HepG2 (cell line): ENCODE data around the gene RAP1A. TPM values are rescaled to one million over a fixed set of nuclear protein-coding genes. Genes with fewer than 3 reads are reported as not detected.

Source experiments
- ATAC-seq: fragments of 200-7000 bp; cut with Tn5 transposase; 3 replicates; pipeline ENCODE4 v1.9.1; 2020; ENCODE audit warnings: mild to moderate bottlenecking, moderate library complexity
- BruUV-seq: library from RNA; stranded (reverse); fragments of 400-500 nt; replicated peaks from 2 replicates; lab custom pipeline; 2021; lab: Mats Ljungman, UMichigan
- CTCF ChIA-PET: fragments of 300-600 bp; formaldehyde crosslinking; extraction: SDS; loops from one replicate; lab custom pipeline; 2021; ENCODE audit warnings: low total read pairs, inconsistent platforms, low intra/inter-chr PET ratio; lab: Yijun Ruan, JAX
- POLR2A ChIA-PET: fragments of 350-600 bp; sonication (Branson Sonifier 250); formaldehyde crosslinking; loops from one replicate; lab custom pipeline; 2020; ENCODE audit warnings: antibody characterized with exemption, inconsistent platforms; lab: Yijun Ruan, JAX
- DNase-seq: peaks from one replicate; pipeline ENCODE4 v3.0.0-alpha.2; 2015; ENCODE audit warnings: low spot score
- FAIRE-seq: peaks from 3 replicates; lab custom pipeline; 2011; peaks lifted over from hg19 to GRCh38; lab: Jason Lieb, UNC
- H2AFZ ChIP-seq: one replicate; pipeline ENCODE4 v1.6.1; 2011; ENCODE audit warnings: low read length, inconsistent platforms
- H3K27ac ChIP-seq: fragments of 300-600 bp; 3 replicates; pipeline ENCODE4 v1.8.0; 2011; ENCODE audit warnings: mixed run types, mild to moderate bottlenecking, mixed read lengths, low read length, inconsistent platforms; ENCODE audit not compliant: insufficient read depth; ENCODE audit errors: extremely low read length
- H3K27me3 ChIP-seq, 2 experiments: fragments of 200-600 bp in 1 of 2; 2 replicates in 1 of 2; 3 replicates in 1 of 2; pipeline versions ENCODE4 v1.6.0 to v1.8.0; 2011; ENCODE audit warnings: low read length in 2 of 2, mild to moderate bottlenecking in 2 of 2, moderate library complexity in 2 of 2, inconsistent platforms in 1 of 2; ENCODE audit not compliant: insufficient read depth in 2 of 2, control insufficient read depth in 1 of 2
- H3K36me3 ChIP-seq, 2 experiments: fragments of 200-600 bp in 1 of 2; replicated peaks in 1 of 2; 2 replicates in 1 of 2; 3 replicates in 1 of 2; pipeline versions ENCODE4 v1.5.1 to v1.8.0; 2011; ENCODE audit warnings: low read length in 2 of 2, inconsistent platforms in 1 of 2; ENCODE audit not compliant: insufficient read depth in 2 of 2, control insufficient read depth in 1 of 2
- H3K4me1 ChIP-seq: 2 replicates; pipeline ENCODE4 v1.5.1; 2012; ENCODE audit warnings: low read length, inconsistent platforms; ENCODE audit not compliant: insufficient read depth
- H3K4me2 ChIP-seq: 2 replicates; pipeline ENCODE4 v1.6.0; 2011; ENCODE audit warnings: low read depth, low read length, inconsistent platforms
- H3K4me3 ChIP-seq, 3 experiments: fragments of 200-600 bp in 1 of 3; sonication (generic), shearing (Covaris generic) in 1 of 3; replicated peaks in 1 of 3; 2 replicates each; pipeline ENCODE4 v1.5.1; 2011 to 2016; ENCODE audit warnings: low read length in 3 of 3, inconsistent platforms in 2 of 3, low read depth in 2 of 3, mild to moderate bottlenecking in 2 of 3, control low read depth in 1 of 3, mixed read lengths in 1 of 3; ENCODE audit not compliant: insufficient read depth in 1 of 3
- H3K79me2 ChIP-seq: one replicate; pipeline ENCODE4 v1.6.1; 2011; ENCODE audit warnings: low read length, inconsistent platforms; ENCODE audit not compliant: insufficient read depth
- H3K9ac ChIP-seq: 2 replicates; pipeline ENCODE4 v1.6.0; 2011; ENCODE audit warnings: mild to moderate bottlenecking, low read depth, low read length, inconsistent platforms; ENCODE audit not compliant: insufficient read depth
- H3K9me3 ChIP-seq: 2 replicates; pipeline ENCODE4 v1.5.1; 2012; ENCODE audit warnings: mild to moderate bottlenecking, low read length
- H4K20me1 ChIP-seq: 2 replicates; pipeline ENCODE4 v1.6.0; 2011; ENCODE audit warnings: inconsistent platforms, mild to moderate bottlenecking, low read length, moderate library complexity; ENCODE audit not compliant: insufficient read depth
- KAT8 ChIP-seq: IDR thresholded peaks from 2 replicates; pipeline ENCODE4 v1.6.1; 2016; ENCODE audit warnings: missing genetic modification reagents, missing compliant biosample characterization
- KMT2A ChIP-seq: sonication (generic); formaldehyde crosslinking; IDR thresholded peaks from 2 replicates; pipeline ENCODE4 v1.4.0; 2020; ENCODE audit warnings: missing genetic modification reagents
- MEIS1 ChIP-seq: sonication (generic); formaldehyde crosslinking; IDR thresholded peaks from 2 replicates; pipeline ENCODE4 v1.9.0; 2021; ENCODE audit warnings: mild to moderate bottlenecking, missing genetic modification reagents, moderate library complexity, borderline replicate concordance
- NKX3-1 ChIP-seq: sonication (generic); formaldehyde crosslinking; IDR thresholded peaks from 2 replicates; pipeline ENCODE4 v1.5.0; 2020; ENCODE audit warnings: missing genetic modification reagents
- RAD51 ChIP-seq: fragments of 450-650 bp; IDR thresholded peaks from 2 replicates; pipeline ENCODE4 v1.6.1; 2016; ENCODE audit warnings: borderline replicate concordance
- RXRB ChIP-seq: IDR thresholded peaks from 2 replicates; pipeline ENCODE4 v1.6.1; 2016; ENCODE audit warnings: borderline replicate concordance, missing genetic modification reagents, missing compliant biosample characterization
- SAFB2 ChIP-seq: sonication (generic); formaldehyde crosslinking; IDR thresholded peaks from 2 replicates; pipeline ENCODE4 v1.5.1; 2020; ENCODE audit warnings: missing genetic modification reagents, low read depth, mild to moderate bottlenecking, borderline replicate concordance
- SIN3A ChIP-seq: IDR thresholded peaks from 2 replicates; pipeline ENCODE4 v1.6.1; 2011; ENCODE audit warnings: low read depth, mild to moderate bottlenecking, control low read depth, low read length, borderline replicate concordance
- SOX13 ChIP-seq, 3 experiments: fragments of 450-650 bp in 1 of 3; sonication (generic) in 1 of 3; formaldehyde crosslinking in 1 of 3; IDR thresholded peaks in 2 of 3; conservative IDR thresholded peaks in 1 of 3; 2 replicates each; pipeline versions ENCODE4 v1.5.0 to v1.6.1; 2016 to 2020; ENCODE audit warnings: antibody characterized with exemption in 1 of 3, mild to moderate bottlenecking in 1 of 3, missing compliant biosample characterization in 1 of 3, missing genetic modification reagents in 1 of 3, moderate library complexity in 1 of 3
- WGBS: methylation state at CpG from one replicate; pipeline ENCODE4 v1.1.6; 2017; ENCODE audit warnings: low lambda C conversion rate; 5-methylcytosine and 5-hydroxymethylcytosine counted together
- in situ Hi-C: cut with HindIII; loops from 2 replicates; pipeline ENCODE4 v1.10.0; 2017; ENCODE audit warnings: low pct_unique_long_range_greater_than_20kb; ENCODE audit not compliant: extremely low pct_ligation_motif_present
- intact Hi-C: fragments of 100-400 bp; cut with micrococcal nuclease; formaldehyde crosslinking; loops from one replicate; pipeline ENCODE4 v1.10.0; 2022; ENCODE audit not compliant: unreplicated experiment
- polyA plus RNA-seq, 8 experiments: library from polyadenylated mRNA; depleted of rRNA in 3 of 8; stranded (reverse) in 7 of 8; unstranded in 1 of 8; fragments of >200 nt; fragmentation: Illumina TruSeq in 4 of 8; extraction: Trizol in 4 of 8; gene quantifications; 2 replicates each; pipeline versions ENCODE4 v1.2.1 to v1.2.3, GENCODE V29; 2011 to 2016; ENCODE audit warnings: low read depth in 4 of 8, missing spikeins in 1 of 8, mixed read lengths in 1 of 8; ENCODE audit not compliant: insufficient read depth in 1 of 8
- total RNA-seq, 5 experiments: library from RNA; depleted of rRNA; stranded (reverse); fragments of >200 nt; fragmentation: Illumina TruSeq; extraction: Trizol; gene quantifications; 2 replicates each; pipeline ENCODE4 v1.2.3, GENCODE V29; 2016; ENCODE audit warnings: low read depth in 1 of 5
- TF ChIP-seq, protein P1 (sequence below): sonication (generic); formaldehyde crosslinking; conservative IDR thresholded peaks from 2 replicates; pipeline ENCODE4 v1.4.0; 2020; ENCODE audit warnings: missing genetic modification reagents
- TF ChIP-seq, protein P2 (sequence below): sonication (generic); formaldehyde crosslinking; IDR thresholded peaks from 2 replicates; pipeline ENCODE4 v1.4.0; 2020; ENCODE audit warnings: low read depth, missing genetic modification reagents
- TF ChIP-seq, protein P3 (sequence below): IDR thresholded peaks from 2 replicates; pipeline ENCODE4 v1.6.1; 2016; ENCODE audit warnings: missing genetic modification reagents, missing compliant biosample characterization
- TF ChIP-seq, protein P4 (sequence below): IDR thresholded peaks from 2 replicates; pipeline ENCODE4 v1.6.1; 2016; ENCODE audit warnings: missing compliant biosample characterization, missing genetic modification reagents, borderline replicate concordance
- TF ChIP-seq, protein P5 (sequence below): sonication (generic); formaldehyde crosslinking; IDR thresholded peaks from 2 replicates; pipeline ENCODE4 v1.9.0; 2022; ENCODE audit warnings: low read depth, missing genetic modification reagents

The RAP1A gene
- total and polyA plus RNA-seq, 2 of the 13 experiments (the other 11 are each of a cell fraction or from before 2014, with no cell fraction given): 19.0 to 20.7 TPM

DNA sequence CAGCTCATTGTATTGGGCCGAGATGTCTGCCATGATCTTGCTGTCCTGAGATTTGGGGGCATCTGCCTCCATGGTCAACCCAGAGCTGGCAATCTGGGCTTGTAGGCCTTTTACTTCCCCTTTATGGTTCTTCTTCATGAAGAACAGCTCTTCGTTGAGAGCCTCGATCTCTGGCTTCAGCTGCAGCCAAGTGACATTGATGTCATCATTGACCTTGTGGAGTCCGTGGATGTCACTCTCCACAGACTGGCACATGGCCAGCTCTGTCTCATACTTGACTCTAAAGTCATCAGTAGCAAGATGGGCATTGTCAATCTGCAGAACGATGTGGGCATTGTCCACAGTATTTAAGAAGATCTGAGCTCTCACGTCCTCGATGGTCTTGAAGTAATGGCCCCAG, 29.2 kb downstream of the RAP1A start (continued):
- no peak for TF ChIP-seq SOX13 (IDR thresholded peaks at IDR 0.05)
- no peak for TF ChIP-seq SOX13 (CRISPR knock-in tag; conservative IDR thresholded peaks at IDR 0.05 in 1 of 2, IDR thresholded peaks at IDR 0.05 in 1 of 2)
- no peak for TF ChIP-seq KMT2A (CRISPR knock-in tag)
- TF ChIP-seq, protein P1, sequence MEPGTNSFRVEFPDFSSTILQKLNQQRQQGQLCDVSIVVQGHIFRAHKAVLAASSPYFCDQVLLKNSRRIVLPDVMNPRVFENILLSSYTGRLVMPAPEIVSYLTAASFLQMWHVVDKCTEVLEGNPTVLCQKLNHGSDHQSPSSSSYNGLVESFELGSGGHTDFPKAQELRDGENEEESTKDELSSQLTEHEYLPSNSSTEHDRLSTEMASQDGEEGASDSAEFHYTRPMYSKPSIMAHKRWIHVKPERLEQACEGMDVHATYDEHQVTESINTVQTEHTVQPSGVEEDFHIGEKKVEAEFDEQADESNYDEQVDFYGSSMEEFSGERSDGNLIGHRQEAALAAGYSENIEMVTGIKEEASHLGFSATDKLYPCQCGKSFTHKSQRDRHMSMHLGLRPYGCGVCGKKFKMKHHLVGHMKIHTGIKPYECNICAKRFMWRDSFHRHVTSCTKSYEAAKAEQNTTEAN (CRISPR knock-in tag): no peak
- TF ChIP-seq MEIS1 (CRISPR knock-in tag): no peak

DNA sequence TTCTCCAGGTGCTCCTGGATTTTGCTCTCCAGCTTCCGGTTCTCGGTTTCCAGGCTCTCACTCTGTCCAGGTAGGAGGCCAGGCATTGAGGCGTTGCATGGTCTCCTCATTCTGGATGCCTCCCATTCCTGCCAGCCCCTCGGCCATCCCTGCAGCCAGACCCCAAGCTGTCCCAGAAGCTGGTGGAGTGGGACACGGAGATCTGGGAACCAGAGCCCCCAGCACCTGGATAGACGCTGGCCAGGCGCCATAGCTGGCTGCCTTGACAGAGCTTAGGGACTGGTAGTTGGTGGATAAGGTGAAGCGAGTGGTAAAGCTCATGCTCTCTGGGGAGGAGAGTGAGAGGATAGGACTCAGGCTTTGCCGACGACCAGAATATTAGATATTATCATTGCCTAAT, 29.6 kb downstream of the RAP1A start:
- no peaks in the 10 kb centered on the region for H3K9me3 ChIP-seq
- no peaks in the 10 kb centered on the region for H4K20me1 ChIP-seq
- 0 out of 2 replicates have a peak, but pooled peaks cover 4% of the 10 kb centered on the region for H3K4me1 ChIP-seq
- FAIRE-seq (no peak), DNase-seq (no peak), ATAC-seq (no peak)
- CTCF ChIA-PET: no interaction called here
- POLR2A ChIA-PET: interaction anchor here (1.3 kb wide), 1 partner anchor 141 kb away, joined by 3 read pairs; no protein-coding TSS in a partner anchor
- H3K9ac ChIP-seq: no peak overlapping the region
- no TSS peak for BruUV-seq
- no peaks in the 10 kb centered on the region for H3K27me3 ChIP-seq
- no peak overlapping the region for H3K4me2 ChIP-seq
- H3K79me2 ChIP-seq: peaks cover 22% of the 10 kb centered on the region
- no peak overlapping the region for H3K27ac ChIP-seq
- H3K36me3 ChIP-seq: no peaks in the 10 kb centered on the region
- intact Hi-C loops: no loop called here
- no peak overlapping the region for H3K4me3 ChIP-seq
- H2AFZ ChIP-seq: no peak overlapping the region
- WGBS: 89% methylated on average over 10 of the region's 10 CpGs
- in situ Hi-C loops: no loop called here
- TF ChIP-seq SIN3A: no peak
- TF ChIP-seq, protein P2, sequence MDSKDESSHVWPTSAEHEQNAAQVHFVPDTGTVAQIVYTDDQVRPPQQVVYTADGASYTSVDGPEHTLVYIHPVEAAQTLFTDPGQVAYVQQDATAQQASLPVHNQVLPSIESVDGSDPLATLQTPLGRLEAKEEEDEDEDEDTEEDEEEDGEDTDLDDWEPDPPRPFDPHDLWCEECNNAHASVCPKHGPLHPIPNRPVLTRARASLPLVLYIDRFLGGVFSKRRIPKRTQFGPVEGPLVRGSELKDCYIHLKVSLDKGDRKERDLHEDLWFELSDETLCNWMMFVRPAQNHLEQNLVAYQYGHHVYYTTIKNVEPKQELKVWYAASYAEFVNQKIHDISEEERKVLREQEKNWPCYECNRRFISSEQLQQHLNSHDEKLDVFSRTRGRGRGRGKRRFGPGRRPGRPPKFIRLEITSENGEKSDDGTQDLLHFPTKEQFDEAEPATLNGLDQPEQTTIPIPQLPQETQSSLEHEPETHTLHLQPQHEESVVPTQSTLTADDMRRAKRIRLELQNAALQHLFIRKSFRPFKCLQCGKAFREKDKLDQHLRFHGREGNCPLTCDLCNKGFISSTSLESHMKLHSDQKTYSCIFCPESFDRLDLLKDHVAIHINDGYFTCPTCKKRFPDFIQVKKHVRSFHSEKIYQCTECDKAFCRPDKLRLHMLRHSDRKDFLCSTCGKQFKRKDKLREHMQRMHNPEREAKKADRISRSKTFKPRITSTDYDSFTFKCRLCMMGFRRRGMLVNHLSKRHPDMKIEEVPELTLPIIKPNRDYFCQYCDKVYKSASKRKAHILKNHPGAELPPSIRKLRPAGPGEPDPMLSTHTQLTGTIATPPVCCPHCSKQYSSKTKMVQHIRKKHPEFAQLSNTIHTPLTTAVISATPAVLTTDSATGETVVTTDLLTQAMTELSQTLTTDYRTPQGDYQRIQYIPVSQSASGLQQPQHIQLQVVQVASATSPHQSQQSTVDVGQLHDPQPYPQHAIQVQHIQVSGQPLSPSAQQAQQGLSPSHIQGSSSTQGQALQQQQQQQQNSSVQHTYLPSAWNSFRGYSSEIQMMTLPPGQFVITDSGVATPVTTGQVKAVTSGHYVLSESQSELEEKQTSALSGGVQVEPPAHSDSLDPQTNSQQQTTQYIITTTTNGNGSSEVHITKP: no peak
- TF ChIP-seq, protein P3, sequence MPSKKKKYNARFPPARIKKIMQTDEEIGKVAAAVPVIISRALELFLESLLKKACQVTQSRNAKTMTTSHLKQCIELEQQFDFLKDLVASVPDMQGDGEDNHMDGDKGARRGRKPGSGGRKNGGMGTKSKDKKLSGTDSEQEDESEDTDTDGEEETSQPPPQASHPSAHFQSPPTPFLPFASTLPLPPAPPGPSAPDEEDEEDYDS: no peak
- TF ChIP-seq, protein P4, sequence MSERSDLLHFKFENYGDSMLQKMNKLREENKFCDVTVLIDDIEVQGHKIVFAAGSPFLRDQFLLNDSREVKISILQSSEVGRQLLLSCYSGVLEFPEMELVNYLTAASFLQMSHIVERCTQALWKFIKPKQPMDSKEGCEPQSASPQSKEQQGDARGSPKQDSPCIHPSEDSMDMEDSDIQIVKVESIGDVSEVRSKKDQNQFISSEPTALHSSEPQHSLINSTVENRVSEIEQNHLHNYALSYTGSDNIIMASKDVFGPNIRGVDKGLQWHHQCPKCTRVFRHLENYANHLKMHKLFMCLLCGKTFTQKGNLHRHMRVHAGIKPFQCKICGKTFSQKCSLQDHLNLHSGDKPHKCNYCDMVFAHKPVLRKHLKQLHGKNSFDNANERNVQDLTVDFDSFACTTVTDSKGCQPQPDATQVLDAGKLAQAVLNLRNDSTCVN (CRISPR knock-in tag): no peak
- TF ChIP-seq NKX3-1: no peak
- TF ChIP-seq RXRB (CRISPR knock-in tag): no peak
- no peak for TF ChIP-seq RAD51
- TF ChIP-seq KAT8: no peak
- TF ChIP-seq SAFB2 (CRISPR knock-in tag): no peak
- TF ChIP-seq, protein P5, sequence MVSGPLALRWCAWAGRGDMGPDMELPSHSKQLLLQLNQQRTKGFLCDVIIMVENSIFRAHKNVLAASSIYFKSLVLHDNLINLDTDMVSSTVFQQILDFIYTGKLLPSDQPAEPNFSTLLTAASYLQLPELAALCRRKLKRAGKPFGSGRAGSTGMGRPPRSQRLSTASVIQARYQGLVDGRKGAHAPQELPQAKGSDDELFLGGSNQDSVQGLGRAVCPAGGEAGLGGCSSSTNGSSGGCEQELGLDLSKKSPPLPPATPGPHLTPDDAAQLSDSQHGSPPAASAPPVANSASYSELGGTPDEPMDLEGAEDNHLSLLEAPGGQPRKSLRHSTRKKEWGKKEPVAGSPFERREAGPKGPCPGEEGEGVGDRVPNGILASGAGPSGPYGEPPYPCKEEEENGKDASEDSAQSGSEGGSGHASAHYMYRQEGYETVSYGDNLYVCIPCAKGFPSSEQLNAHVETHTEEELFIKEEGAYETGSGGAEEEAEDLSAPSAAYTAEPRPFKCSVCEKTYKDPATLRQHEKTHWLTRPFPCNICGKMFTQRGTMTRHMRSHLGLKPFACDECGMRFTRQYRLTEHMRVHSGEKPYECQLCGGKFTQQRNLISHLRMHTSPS (CRISPR knock-in tag): no peak
